Measurements from ENCODE around the gene MLPH.

DNA sequence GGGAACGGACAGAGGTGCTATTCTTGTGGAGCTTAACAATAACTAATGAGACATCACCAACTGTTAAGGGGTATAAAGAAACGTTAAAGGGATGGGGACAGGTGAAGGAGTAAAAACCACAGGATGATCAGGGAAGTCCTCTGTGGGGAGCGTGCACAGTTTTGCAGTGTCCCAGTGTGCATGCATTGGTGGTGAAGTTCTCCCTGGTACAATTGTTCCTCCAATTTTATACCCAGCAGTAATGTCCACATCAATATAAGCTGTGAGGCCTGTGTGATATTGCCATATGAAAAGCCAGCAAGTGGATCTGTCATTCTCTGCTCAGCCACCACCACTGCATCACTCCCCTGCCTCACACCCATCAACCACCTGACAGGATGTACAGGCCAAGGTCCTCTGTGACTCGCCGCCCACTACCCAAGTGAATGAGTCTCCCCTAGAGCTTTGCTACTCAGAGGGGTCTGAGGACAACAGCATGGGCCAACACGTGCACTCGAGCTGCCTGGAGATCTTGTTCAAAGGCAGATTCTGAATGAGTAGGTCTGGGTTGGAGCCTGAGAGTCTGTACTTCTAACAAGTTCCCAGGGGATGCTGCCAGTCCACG, 4.6 kb downstream of the MLPH start:
- TF ChIP-seq EZH2 (IDR thresholded peaks at IDR 0.05; ENCODE audit: insufficient read depth, poor library complexity, severe bottlenecking) (no peak), EZH2phosphoT487 (IDR thresholded peaks at IDR 0.05; ENCODE audit: insufficient read depth, low read depth) (no peak)

Data from GM23248 (cell line).